HG03025 (cell line): Measurements from ENCODE around the gene ENKD1.

Experiments used
- ATAC-seq: cut with Tn5 transposase; IDR thresholded peaks from one replicate; pipeline ENCODE4 v1.9.1; 2021; ENCODE audit warnings: mild to moderate bottlenecking, moderate library complexity; ENCODE audit not compliant: unreplicated experiment, low FRiP score

The ENKD1 gene

GRCh38 chr16:67652578-67653127, 13.9 kb downstream of the ENKD1 start:
- ATAC-seq, result no peak

GRCh38 chr16:67651847-67652246, 14.7 kb downstream of the ENKD1 start:
- ATAC-seq, result no peak

- no peak for ATAC-seq
Measured at GRCh38 chr16:67651039-67651438, 15.5 kb downstream of the ENKD1 start.

- no peak for ATAC-seq
Measured at GRCh38 chr16:67650023-67650422, 16.5 kb downstream of the ENKD1 start.

- ATAC-seq, result no peak
Measured at GRCh38 chr16:67649494-67649931, 17.0 kb downstream of the ENKD1 start.

- ATAC-seq, result no peak
Measured at GRCh38 chr16:67648764-67649407, 17.7 kb downstream of the ENKD1 start.

- no peak for ATAC-seq
Measured at GRCh38 chr16:67648088-67648763, 18.3 kb downstream of the ENKD1 start.

- no peak for ATAC-seq
Measured at GRCh38 chr16:67647681-67648080, 18.9 kb downstream of the ENKD1 start.

GRCh38 chr16:67647111-67647651, 19.4 kb downstream of the ENKD1 start:
- no peak for ATAC-seq

GRCh38 chr16:67645397-67646121, 21.0 kb downstream of the ENKD1 start:
- no peak for ATAC-seq

- no peak for ATAC-seq
Measured at GRCh38 chr16:67644038-67644437, 22.5 kb downstream of the ENKD1 start.

GRCh38 chr16:67641779-67642708, 24.5 kb downstream of the ENKD1 start:
- ATAC-seq, result no peak

GRCh38 chr16:67637625-67638024, 28.9 kb downstream of the ENKD1 start:
- no peak for ATAC-seq

- no peak for ATAC-seq
Measured at GRCh38 chr16:67636713-67637112, 29.8 kb downstream of the ENKD1 start.

GRCh38 chr16:67632415-67633172, 34.0 kb downstream of the ENKD1 start:
- ATAC-seq, result no peak

- no peak for ATAC-seq
Measured at GRCh38 chr16:67628216-67628615, 38.3 kb downstream of the ENKD1 start.

- no peak for ATAC-seq
Measured at GRCh38 chr16:67613808-67614207, 52.7 kb downstream of the ENKD1 start.
